ENCODE data around the gene L2HGDH. TPM values are rescaled to one million over a fixed set of nuclear protein-coding genes. Genes with fewer than 3 reads are reported as not detected.

The L2HGDH gene
- total and polyA plus RNA-seq, 2 of the 4 experiments (the other 2 are of a cell fraction), result 3.1 to 3.8 TPM

GRCh38 chr14:50254248-50254647, 57.8 kb downstream of the L2HGDH start:
- no peak overlapping the region for H2AK5ac ChIP-seq (ENCODE audit: low read depth, low read length)
- H3K36me3 ChIP-seq (ENCODE audit: control insufficient read depth, insufficient read depth, low read length), result no peaks in the 10 kb centered on the region
- intact Hi-C loops (cut with micrococcal nuclease), result no loop called here
- no peaks in the 10 kb centered on the region for H3K9me3 ChIP-seq (ENCODE audit: control insufficient read depth, insufficient read depth, low read length)
- no peak for TF ChIP-seq NFE2L2 (IDR thresholded peaks at IDR 0.05; ENCODE audit: low read depth, low read length)
- no peak for TF ChIP-seq CHD1 (IDR thresholded peaks at IDR 0.05; ENCODE audit: low read depth, low read length)
- TF ChIP-seq POLR2A (IDR thresholded peaks at IDR 0.05; ENCODE audit: low read depth, low read length), result no peak
- TF ChIP-seq RFX5 (IDR thresholded peaks at IDR 0.05; ENCODE audit: low read depth, low read length), result no peak
- TF ChIP-seq RCOR1 (IDR thresholded peaks at IDR 0.05; ENCODE audit: insufficient replicate concordance, low read length), result no peak
- TF ChIP-seq CTCF (conservative IDR thresholded peaks at IDR 0.05; ENCODE audit: low read depth, low read length), result no peak
- no peak for TF ChIP-seq BHLHE40 (IDR thresholded peaks at IDR 0.05; ENCODE audit: low read depth, low read length)
- TF ChIP-seq FOS (IDR thresholded peaks at IDR 0.05; ENCODE audit: low read depth, low read length), result no peak
- TF ChIP-seq MAFK (IDR thresholded peaks at IDR 0.05; ENCODE audit: low read depth, low read length), result no peak
- no peak for TF ChIP-seq MAZ (IDR thresholded peaks at IDR 0.05; ENCODE audit: borderline replicate concordance, low read depth, low read length)
- TF ChIP-seq SMC3 (IDR thresholded peaks at IDR 0.05; ENCODE audit: low read depth, low read length), result no peak
- no peak for TF ChIP-seq MXI1 (IDR thresholded peaks at IDR 0.05; ENCODE audit: borderline replicate concordance, low read depth, low read length)
- TF ChIP-seq RAD21 (IDR thresholded peaks at IDR 0.05; ENCODE audit: low read length), result no peak
- TF ChIP-seq USF2 (IDR thresholded peaks at IDR 0.05; ENCODE audit: low read depth, low read length), result no peak
- TF ChIP-seq ELK1 (IDR thresholded peaks at IDR 0.05; ENCODE audit: borderline replicate concordance, low read depth, low read length), result no peak
- no peak for TF ChIP-seq CEBPB (IDR thresholded peaks at IDR 0.05; ENCODE audit: low read depth, low read length)
- no peaks in the 10 kb centered on the region for H3K27me3 ChIP-seq (ENCODE audit: control insufficient read depth, insufficient read depth, low read length)
- no TSS peak for BruUV-seq (replicated peaks)
- no peak overlapping the region for H2BK120ac ChIP-seq (ENCODE audit: low read depth, low read length)
- no peak overlapping the region for H2AK9ac ChIP-seq (replicated peaks; ENCODE audit: low read depth, low read length, poor library complexity)
- H3K9ac ChIP-seq (ENCODE audit: low read depth, low read length), result no peak overlapping the region
- H3K4me3 ChIP-seq (ENCODE audit: insufficient read depth, low read depth, low read length), result no peak overlapping the region
- H2BK5ac ChIP-seq (ENCODE audit: low read depth, low read length, poor library complexity, severe bottlenecking), result no peak overlapping the region
- no peak overlapping the region for H3K27ac ChIP-seq (ENCODE audit: insufficient read depth, low read length)
- dilution Hi-C loops (cut with HindIII; ENCODE audit: low sequenced_read_pairs, unreplicated experiment), result no loop called here
- no peak overlapping the region for H3K14ac ChIP-seq (replicated peaks; ENCODE audit: low read depth, low read length)
- no peaks in the 10 kb centered on the region for H3K9me1 ChIP-seq (ENCODE audit: insufficient read depth, low read length)
- H3K4ac ChIP-seq (ENCODE audit: low read depth, low read length), result no peak overlapping the region
- no peaks in the 10 kb centered on the region for H4K20me1 ChIP-seq (ENCODE audit: insufficient read depth, low read length)
- H4K5ac ChIP-seq (ENCODE audit: low read depth, low read length), result no peak overlapping the region
- H3K18ac ChIP-seq (ENCODE audit: low read depth, low read length), result no peak overlapping the region
- H2BK15ac ChIP-seq (ENCODE audit: low read depth, low read length), result no peak overlapping the region
- no peak overlapping the region for H4K91ac ChIP-seq (ENCODE audit: insufficient read depth, low read depth, low read length)
- ChIA-PET CTCF (no interaction called here), POLR2A (ENCODE audit: unreplicated experiment) (no interaction called here)
- H4K8ac ChIP-seq (ENCODE audit: low read depth in 2 of 2, low read length in 2 of 2), result no peak overlapping the region
- no peak overlapping the region for H2BK20ac ChIP-seq (ENCODE audit: low read depth, low read length)
- ATAC-seq (ENCODE audit: low read depth), result no peak
- no peak overlapping the region for H2AFZ ChIP-seq (replicated peaks; ENCODE audit: low read length, poor library complexity)
- no peak for DNase-seq
- no peak overlapping the region for H3K4me2 ChIP-seq (ENCODE audit: low read depth, low read length)
- no peaks in the 10 kb centered on the region for H3K4me1 ChIP-seq (ENCODE audit: control insufficient read depth, insufficient read depth, low read length)
- no peak overlapping the region for H3K56ac ChIP-seq (ENCODE audit: extremely low read depth, insufficient read depth, low read length)
- WGBS, 2 experiments (ENCODE audit: extremely low coverage in 2 of 2, insufficient read length in 1 of 2), result no CpG with 5 or more reads among the region's 3 CpGs
- H3K23ac ChIP-seq (ENCODE audit: low read depth, low read length), result no peak overlapping the region
- in situ Hi-C loops (cut with MboI; ENCODE audit: low sequenced_read_pairs), result no loop called here
- no peaks in the 10 kb centered on the region for H3K79me1 ChIP-seq (ENCODE audit: low read depth in 1 of 2, low read length in 2 of 2)

Measured in IMR-90 (cell line).